SK-N-SH (cell line): Measurements from ENCODE around the gene MOCS3. TPM values are rescaled to one million over a fixed set of nuclear protein-coding genes. Genes with fewer than 3 reads are reported as not detected.

Source experiments
- CTCF ChIA-PET: fragments of 300-600, 350-600 bp; formaldehyde crosslinking; extraction: SDS; loops from one replicate; lab custom pipeline; 2021; lab: Yijun Ruan, JAX
- POLR2A ChIA-PET: fragments of 350-600 bp; sonication (Branson Sonifier 250); formaldehyde crosslinking; extraction: SDS; loops from one replicate; lab custom pipeline; 2020; ENCODE audit warnings: antibody characterized with exemption, inconsistent platforms; lab: Yijun Ruan, JAX
- DNase-seq: peaks from one replicate; pipeline ENCODE4 v3.0.0; 2012
- H2AFZ ChIP-seq: fragments of 200-600 bp; sonication (generic); 2 replicates; pipeline ENCODE4 v1.8.1; 2016; ENCODE audit warnings: antibody characterized with exemption, mild to moderate bottlenecking, low read depth
- H3F3A ChIP-seq: fragments of 200-600 bp; sonication (generic); replicated peaks from 2 replicates; pipeline ENCODE3; 2016; ENCODE audit warnings: antibody characterized with exemption, mild to moderate bottlenecking; ENCODE audit not compliant: insufficient read depth
- H3K27ac ChIP-seq, 2 experiments: fragments of 200-500 bp in 1 of 2; fragments of 200-600 bp in 1 of 2; sonication (Bioruptor generic) in 1 of 2; sonication (generic), shearing (Covaris generic) in 1 of 2; 2 replicates each; pipeline versions ENCODE4 v1.5.1 to v1.6.1; 2014 to 2016; ENCODE audit warnings: low read depth in 2 of 2, inconsistent platforms in 1 of 2, low read length in 1 of 2, mild to moderate bottlenecking in 1 of 2, mixed read lengths in 1 of 2
- H3K27me3 ChIP-seq: fragments of 200-600 bp; sonication (generic), shearing (Covaris generic); 2 replicates; pipeline ENCODE4 v1.6.1; 2016; ENCODE audit warnings: mixed run types; ENCODE audit not compliant: insufficient read depth
- H3K36me3 ChIP-seq, 2 experiments: fragments of 200-500 bp in 1 of 2; fragments of 200-600 bp in 1 of 2; sonication (Bioruptor generic) in 1 of 2; sonication (generic) in 1 of 2; replicated peaks in 1 of 2; 2 replicates each; pipeline versions ENCODE3 to v1.5.1; 2014 to 2016; ENCODE audit warnings: low read length in 1 of 2, mild to moderate bottlenecking in 1 of 2; ENCODE audit not compliant: insufficient read depth in 2 of 2, control insufficient read depth in 1 of 2
- H3K4me1 ChIP-seq, 2 experiments: fragments of 200-500 bp in 1 of 2; fragments of 200-600 bp in 1 of 2; sonication (Bioruptor generic) in 1 of 2; sonication (generic), shearing (Covaris generic) in 1 of 2; 2 replicates each; pipeline versions ENCODE4 v1.5.1 to v1.6.1; 2014 to 2016; ENCODE audit warnings: low read depth in 1 of 2, low read length in 1 of 2, mixed run types in 1 of 2; ENCODE audit not compliant: insufficient read depth in 2 of 2, control insufficient read depth in 1 of 2
- H3K4me2 ChIP-seq: fragments of 200-600 bp; sonication (generic), shearing (Covaris generic); 2 replicates; pipeline ENCODE4 v1.6.1; 2017; ENCODE audit warnings: mixed run types
- H3K4me3 ChIP-seq, 2 experiments: fragments of 200-500 bp in 1 of 2; fragments of 200-600 bp in 1 of 2; sonication (Bioruptor generic) in 1 of 2; sonication (generic), shearing (Covaris generic) in 1 of 2; 2 replicates each; pipeline versions ENCODE4 v1.5.1 to v1.8.1; 2014 to 2016; ENCODE audit warnings: low read depth in 2 of 2, inconsistent platforms in 1 of 2, low read length in 1 of 2, mild to moderate bottlenecking in 1 of 2, mixed read lengths in 1 of 2, moderate library complexity in 1 of 2
- H3K79me2 ChIP-seq: fragments of 200-600 bp; sonication (generic); 2 replicates; pipeline ENCODE4 v1.8.1; 2017; ENCODE audit warnings: mild to moderate bottlenecking; ENCODE audit not compliant: insufficient read depth
- H3K9ac ChIP-seq: fragments of 200-600 bp; sonication (generic); 2 replicates; pipeline ENCODE4 v1.6.1; 2017; ENCODE audit warnings: mixed run types
- H3K9me2 ChIP-seq: fragments of 200-600 bp; sonication (generic); 2 replicates; pipeline ENCODE4 v1.6.1; 2017; ENCODE audit warnings: mixed run types
- H3K9me3 ChIP-seq: fragments of 200-600 bp; sonication (generic); 2 replicates; pipeline ENCODE4 v1.6.1; 2017; ENCODE audit warnings: mixed run types, mild to moderate bottlenecking, moderate library complexity
- H4K20me1 ChIP-seq: fragments of 200-600 bp; sonication (generic); 2 replicates; pipeline ENCODE4 v1.6.1; 2017; ENCODE audit warnings: mild to moderate bottlenecking, mixed run types; ENCODE audit not compliant: insufficient read depth
- CHD2 ChIP-seq: fragments of 150-350 bp; IDR thresholded peaks from 2 replicates; pipeline ENCODE4 v1.6.1; 2018; ENCODE audit warnings: low read length; ENCODE audit not compliant: partially characterized antibody
- ELF1 ChIP-seq: IDR thresholded peaks from 2 replicates; pipeline ENCODE4 v1.4.0; 2012
- EZH2phosphoT487 ChIP-seq: fragments of 200-600 bp; sonication (generic); IDR thresholded peaks from 2 replicates; pipeline ENCODE4 v1.6.1; 2017; ENCODE audit warnings: low read depth, mixed run types, mild to moderate bottlenecking, antibody characterized with exemption, moderate library complexity, borderline replicate concordance
- FOSL2 ChIP-seq: IDR thresholded peaks from 2 replicates; pipeline ENCODE4 v1.4.0; 2012; ENCODE audit warnings: low read depth, mild to moderate bottlenecking, moderate library complexity, borderline replicate concordance
- GABPA ChIP-seq: IDR thresholded peaks from 2 replicates; pipeline ENCODE4 v1.4.0; 2012; ENCODE audit warnings: low read depth, mild to moderate bottlenecking
- GATA2 ChIP-seq: sonication (generic); formaldehyde crosslinking; IDR thresholded peaks from 2 replicates; pipeline ENCODE4 v1.5.0; 2020; ENCODE audit warnings: mild to moderate bottlenecking, missing genetic modification reagents
- JUND ChIP-seq: IDR thresholded peaks from 2 replicates; pipeline ENCODE4 v1.4.0; 2012
- MEF2A ChIP-seq: IDR thresholded peaks from 2 replicates; pipeline ENCODE4 v1.4.0; 2012; ENCODE audit warnings: low read depth, borderline replicate concordance
- NFIC ChIP-seq: IDR thresholded peaks from 2 replicates; pipeline ENCODE4 v1.4.0; 2012; ENCODE audit warnings: borderline replicate concordance
- NRF1 ChIP-seq: IDR thresholded peaks from 2 replicates; pipeline ENCODE4 v1.6.1; 2012; ENCODE audit warnings: low read depth, mild to moderate bottlenecking, low read length
- POLR2AphosphoS5 ChIP-seq: IDR thresholded peaks from 2 replicates; pipeline ENCODE4 v1.6.1; 2012; ENCODE audit warnings: low read depth, low read length
- TEAD4 ChIP-seq: IDR thresholded peaks from 2 replicates; pipeline ENCODE4 v1.4.0; 2012; ENCODE audit warnings: mild to moderate bottlenecking, borderline replicate concordance; ENCODE audit not compliant: insufficient read depth
- YY1 ChIP-seq: IDR thresholded peaks from 2 replicates; pipeline ENCODE4 v1.4.0; 2012; ENCODE audit warnings: low read depth, mild to moderate bottlenecking
- WGBS: methylation state at CpG from one replicate; pipeline ENCODE4 v1.1.6; 2017; ENCODE audit warnings: low lambda C conversion rate; 5-methylcytosine and 5-hydroxymethylcytosine counted together
- polyA plus RNA-seq, 3 experiments: library from polyadenylated mRNA; depleted of rRNA; stranded (reverse); fragments of >200 nt; gene quantifications; 2 replicates each; pipeline ENCODE4 v1.2.3, GENCODE V29; 2012
- TF ChIP-seq, protein P1 (sequence below): IDR thresholded peaks from 2 replicates; pipeline ENCODE4 v1.4.0; 2012; ENCODE audit warnings: low read depth
- TF ChIP-seq, protein P2 (sequence below): IDR thresholded peaks from 2 replicates; pipeline ENCODE4 v1.4.0; 2012; ENCODE audit warnings: low read depth, borderline replicate concordance
- TF ChIP-seq, protein P3 (sequence below): IDR thresholded peaks from 2 replicates; pipeline ENCODE4 v1.4.0; 2012; ENCODE audit warnings: low read depth, borderline replicate concordance
- TF ChIP-seq, protein P4 (sequence below): fragments of 150-350 bp; IDR thresholded peaks from 2 replicates; pipeline ENCODE4 v1.6.1; 2016; ENCODE audit warnings: mild to moderate bottlenecking, low read depth, low read length
- TF ChIP-seq, protein P5 (sequence below): IDR thresholded peaks from 2 replicates; pipeline ENCODE4; 2012
- TF ChIP-seq, protein P6 (sequence below): fragments of 150-350 bp; IDR thresholded peaks from 2 replicates; pipeline ENCODE4 v1.6.1; 2017; ENCODE audit warnings: antibody characterized with exemption, low read length, low read depth, borderline replicate concordance

The MOCS3 gene
- polyA plus RNA-seq, 1 of the 3 experiments (the other 2 are of a cell fraction): 4.0 TPM

DNA sequence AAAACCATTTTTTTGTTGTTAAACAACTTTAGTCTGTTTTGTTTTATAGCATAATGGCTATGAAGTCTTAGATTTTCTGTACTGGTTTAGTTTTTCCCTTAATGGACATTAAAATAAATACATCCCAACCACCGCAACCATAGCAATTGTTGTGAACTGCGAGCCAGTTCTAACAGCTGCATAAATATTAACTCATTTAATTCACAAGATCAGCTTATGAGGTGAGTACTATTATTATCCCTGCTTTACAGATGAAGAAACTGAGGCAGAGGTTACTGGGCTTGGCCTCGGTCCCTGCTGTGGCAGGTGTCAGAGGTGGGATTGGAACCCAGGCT, 23.1 kb downstream of the MOCS3 start:
- Histone ChIP-seq H3K27ac (0 out of 4 replicates have a peak overlapping the region, but pooled peaks of 1 of the 2 experiments have one; percentile 22), H3K79me2 (no peaks in the 10 kb centered on the region), H3K9ac (no peak overlapping the region), H3K4me2 (0 out of 2 replicates have a peak overlapping the region, but pooled peaks have one; percentile 10), H3F3A (peaks cover 12% of the 10 kb centered on the region), H3K4me1 (peaks cover 4 to 12% of the 10 kb centered on the region in 2 experiments; a peak in 1 of 4 replicates), H4K20me1 (no peaks in the 10 kb centered on the region), H3K9me2 (no peaks in the 10 kb centered on the region), H3K36me3 (no peaks in the 10 kb centered on the region), H3K27me3 (no peaks in the 10 kb centered on the region), H2AFZ (no peak overlapping the region), H3K4me3 (no peak overlapping the region; a peak in 1 of 4 replicates), H3K9me3 (no peaks in the 10 kb centered on the region)
- WGBS: 87% methylated on average over 3 of the region's 3 CpGs
- CTCF ChIA-PET: interaction anchor here (0.7 to 15.0 kb wide), 68 partner anchors 9 to 1098 kb away, joined by 3 to 452 read pairs (median 5); partner anchors contain the start of genes ADNP, BCAS4 and NFATC2
- TF ChIP-seq, protein P1, sequence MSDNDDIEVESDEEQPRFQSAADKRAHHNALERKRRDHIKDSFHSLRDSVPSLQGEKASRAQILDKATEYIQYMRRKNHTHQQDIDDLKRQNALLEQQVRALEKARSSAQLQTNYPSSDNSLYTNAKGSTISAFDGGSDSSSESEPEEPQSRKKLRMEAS: no peak
- TF ChIP-seq MEF2A (no peak), TEAD4 (no peak), GATA2 (CRISPR knock-in tag) (no peak), CHD2 (no peak), NFIC (no peak), GABPA (no peak), NRF1 (no peak), FOSL2 (no peak), POLR2AphosphoS5 (no peak), YY1 (no peak), JUND (no peak), ELF1 (no peak), EZH2phosphoT487 (no peak)
- TF ChIP-seq, protein P2, sequence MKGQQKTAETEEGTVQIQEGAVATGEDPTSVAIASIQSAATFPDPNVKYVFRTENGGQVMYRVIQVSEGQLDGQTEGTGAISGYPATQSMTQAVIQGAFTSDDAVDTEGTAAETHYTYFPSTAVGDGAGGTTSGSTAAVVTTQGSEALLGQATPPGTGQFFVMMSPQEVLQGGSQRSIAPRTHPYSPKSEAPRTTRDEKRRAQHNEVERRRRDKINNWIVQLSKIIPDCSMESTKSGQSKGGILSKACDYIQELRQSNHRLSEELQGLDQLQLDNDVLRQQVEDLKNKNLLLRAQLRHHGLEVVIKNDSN: no peak
- TF ChIP-seq, protein P3, sequence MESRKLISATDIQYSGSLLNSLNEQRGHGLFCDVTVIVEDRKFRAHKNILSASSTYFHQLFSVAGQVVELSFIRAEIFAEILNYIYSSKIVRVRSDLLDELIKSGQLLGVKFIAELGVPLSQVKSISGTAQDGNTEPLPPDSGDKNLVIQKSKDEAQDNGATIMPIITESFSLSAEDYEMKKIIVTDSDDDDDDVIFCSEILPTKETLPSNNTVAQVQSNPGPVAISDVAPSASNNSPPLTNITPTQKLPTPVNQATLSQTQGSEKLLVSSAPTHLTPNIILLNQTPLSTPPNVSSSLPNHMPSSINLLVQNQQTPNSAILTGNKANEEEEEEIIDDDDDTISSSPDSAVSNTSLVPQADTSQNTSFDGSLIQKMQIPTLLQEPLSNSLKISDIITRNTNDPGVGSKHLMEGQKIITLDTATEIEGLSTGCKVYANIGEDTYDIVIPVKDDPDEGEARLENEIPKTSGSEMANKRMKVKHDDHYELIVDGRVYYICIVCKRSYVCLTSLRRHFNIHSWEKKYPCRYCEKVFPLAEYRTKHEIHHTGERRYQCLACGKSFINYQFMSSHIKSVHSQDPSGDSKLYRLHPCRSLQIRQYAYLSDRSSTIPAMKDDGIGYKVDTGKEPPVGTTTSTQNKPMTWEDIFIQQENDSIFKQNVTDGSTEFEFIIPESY: no peak
- TF ChIP-seq, protein P4, sequence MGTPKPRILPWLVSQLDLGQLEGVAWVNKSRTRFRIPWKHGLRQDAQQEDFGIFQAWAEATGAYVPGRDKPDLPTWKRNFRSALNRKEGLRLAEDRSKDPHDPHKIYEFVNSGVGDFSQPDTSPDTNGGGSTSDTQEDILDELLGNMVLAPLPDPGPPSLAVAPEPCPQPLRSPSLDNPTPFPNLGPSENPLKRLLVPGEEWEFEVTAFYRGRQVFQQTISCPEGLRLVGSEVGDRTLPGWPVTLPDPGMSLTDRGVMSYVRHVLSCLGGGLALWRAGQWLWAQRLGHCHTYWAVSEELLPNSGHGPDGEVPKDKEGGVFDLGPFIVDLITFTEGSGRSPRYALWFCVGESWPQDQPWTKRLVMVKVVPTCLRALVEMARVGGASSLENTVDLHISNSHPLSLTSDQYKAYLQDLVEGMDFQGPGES: no peak
- TF ChIP-seq, protein P5, sequence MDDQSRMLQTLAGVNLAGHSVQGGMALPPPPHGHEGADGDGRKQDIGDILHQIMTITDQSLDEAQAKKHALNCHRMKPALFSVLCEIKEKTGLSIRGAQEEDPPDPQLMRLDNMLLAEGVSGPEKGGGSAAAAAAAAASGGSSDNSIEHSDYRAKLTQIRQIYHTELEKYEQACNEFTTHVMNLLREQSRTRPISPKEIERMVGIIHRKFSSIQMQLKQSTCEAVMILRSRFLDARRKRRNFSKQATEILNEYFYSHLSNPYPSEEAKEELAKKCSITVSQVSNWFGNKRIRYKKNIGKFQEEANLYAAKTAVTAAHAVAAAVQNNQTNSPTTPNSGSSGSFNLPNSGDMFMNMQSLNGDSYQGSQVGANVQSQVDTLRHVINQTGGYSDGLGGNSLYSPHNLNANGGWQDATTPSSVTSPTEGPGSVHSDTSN: no peak
- TF ChIP-seq, protein P6, sequence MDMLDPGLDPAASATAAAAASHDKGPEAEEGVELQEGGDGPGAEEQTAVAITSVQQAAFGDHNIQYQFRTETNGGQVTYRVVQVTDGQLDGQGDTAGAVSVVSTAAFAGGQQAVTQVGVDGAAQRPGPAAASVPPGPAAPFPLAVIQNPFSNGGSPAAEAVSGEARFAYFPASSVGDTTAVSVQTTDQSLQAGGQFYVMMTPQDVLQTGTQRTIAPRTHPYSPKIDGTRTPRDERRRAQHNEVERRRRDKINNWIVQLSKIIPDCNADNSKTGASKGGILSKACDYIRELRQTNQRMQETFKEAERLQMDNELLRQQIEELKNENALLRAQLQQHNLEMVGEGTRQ: no peak
- POLR2A ChIA-PET: no interaction called here
- DNase-seq: no peak
